ENCODE results near the gene HOTAIR. TPM values are rescaled to one million over a fixed set of nuclear protein-coding genes. Genes with fewer than 3 reads are reported as not detected.

Gene HOTAIR
- total RNA-seq, 1 donor from 2014 or later = not detected

GRCh38 chr12:53984901-53985691 lies 10.3 kb upstream of the HOTAIR start, which contains the start of gene HOXC10:
HOXC10 (plus strand) TSS chr12:53985146; CDS start chr12:53985260, 114 bp downstream.
- peak; percentile 55 for ATAC-seq
- no peak within 1 kb of the TSS for H3K27ac ChIP-seq
- H3K9me3 ChIP-seq = no peaks in the 10 kb centered on the region
- intact Hi-C loops (cut with DNase I) = no loop called here
- no peak within 1 kb of the TSS for H3K4me3 ChIP-seq
- TF ChIP-seq CTCF (IDR thresholded peaks at IDR 0.05) = peak; percentile 31
- no peaks in the 10 kb centered on the region for H3K36me3 ChIP-seq
- H3K27me3 ChIP-seq = peaks cover 100% of the 10 kb centered on the region
- peaks cover 15% of the 10 kb centered on the region for H3K4me1 ChIP-seq
- DNase-seq = peak; percentile 75

- Histone ChIP-seq H3K4me1 (peaks cover 9% of the 10 kb centered on the region), H3K9me3 (no peaks in the 10 kb centered on the region), H3K27me3 (peaks cover 99% of the 10 kb centered on the region), H3K36me3 (no peaks in the 10 kb centered on the region), H3K4me3 (no peak overlapping the region), H3K27ac (no peak overlapping the region)
- no peak for TF ChIP-seq CTCF (IDR thresholded peaks at IDR 0.05)
- intact Hi-C loops (cut with DNase I) = no loop called here
- ATAC-seq (no peak), DNase-seq (peak; percentile 52)
Measured at GRCh38 chr12:53983950-53984572, 9.3 kb upstream of the HOTAIR start.

GRCh38 chr12:53983568-53983949 lies 8.8 kb upstream of the HOTAIR start:
- H3K27me3 ChIP-seq = peaks cover 99% of the 10 kb centered on the region
- no peaks in the 10 kb centered on the region for H3K9me3 ChIP-seq
- H3K36me3 ChIP-seq = no peaks in the 10 kb centered on the region
- no peak for ATAC-seq
- H3K4me1 ChIP-seq = peaks cover 7% of the 10 kb centered on the region
- H3K4me3 ChIP-seq = no peak overlapping the region
- no peak overlapping the region for H3K27ac ChIP-seq
- no peak for TF ChIP-seq CTCF (IDR thresholded peaks at IDR 0.05)
- intact Hi-C loops (cut with DNase I) = no loop called here
- no peak for DNase-seq

- H3K27me3 ChIP-seq = peaks cover 99% of the 10 kb centered on the region
- no peak overlapping the region for H3K4me3 ChIP-seq
- peaks cover 7% of the 10 kb centered on the region for H3K4me1 ChIP-seq
- TF ChIP-seq CTCF (IDR thresholded peaks at IDR 0.05) = no peak
- H3K27ac ChIP-seq = no peak overlapping the region
- no peaks in the 10 kb centered on the region for H3K9me3 ChIP-seq
- no peak for ATAC-seq
- H3K36me3 ChIP-seq = no peaks in the 10 kb centered on the region
- no peak for DNase-seq
- intact Hi-C loops (cut with DNase I) = no loop called here
Measured at GRCh38 chr12:53982648-53983567, 8.2 kb upstream of the HOTAIR start.

GRCh38 chr12:53981634-53982565 lies 7.1 kb upstream of the HOTAIR start:
- Histone ChIP-seq H3K27me3 (peaks cover 99% of the 10 kb centered on the region), H3K4me1 (peaks cover 7% of the 10 kb centered on the region), H3K36me3 (no peaks in the 10 kb centered on the region), H3K4me3 (no peak overlapping the region), H3K27ac (no peak overlapping the region), H3K9me3 (no peaks in the 10 kb centered on the region)
- ATAC-seq (no peak), DNase-seq (no peak)
- no peak for TF ChIP-seq CTCF (IDR thresholded peaks at IDR 0.05)
- intact Hi-C loops (cut with DNase I) = no loop called here

All from upper lobe of right lung (tissue), 1 donor.